CD8-positive, alpha-beta memory T cell (primary cell): ENCODE data around the gene DGUOK. TPM values are rescaled to one million over a fixed set of nuclear protein-coding genes. Genes with fewer than 3 reads are reported as not detected.
A peak's percentile ranks its signal among the peaks of the same experiment; 100 is the strongest.
"Not testable (repeated sequence)": the region's sequence is repeated elsewhere in the genome, so short reads cannot be mapped to it uniquely, and the experiment has no call there.

Experiments
- CTCF ChIA-PET: fragments of 350-600 bp; sonication (Branson Sonifier 250); formaldehyde crosslinking; loops from one replicate; lab custom pipeline; 2021; ENCODE audit warnings: antibody characterized with exemption; lab: Charles Lee
- POLR2A ChIA-PET: fragments of 350-600 bp; sonication (Branson Sonifier 250); formaldehyde crosslinking; loops from one replicate; lab custom pipeline; 2021; ENCODE audit warnings: antibody characterized with exemption; lab: Charles Lee
- DNase-seq, 5 donors: peaks; one replicate each; pipeline versions ENCODE4 v3.0.0 to v3.0.0-alpha.2; 2020 to 2022; ENCODE audit warnings: mixed read lengths in 1 of 5
- H3K27ac ChIP-seq: one replicate; pipeline ENCODE4 v1.7.0; 2013; ENCODE audit warnings: low read depth, mild to moderate bottlenecking, low read length, moderate library complexity
- H3K27me3 ChIP-seq: 2 replicates; pipeline ENCODE4 v1.7.0; 2013; ENCODE audit warnings: low read length, mild to moderate bottlenecking; ENCODE audit not compliant: insufficient read depth, poor library complexity, severe bottlenecking
- H3K36me3 ChIP-seq: 2 replicates; pipeline ENCODE4 v1.7.0; 2013; ENCODE audit warnings: mild to moderate bottlenecking, low read length, moderate library complexity; ENCODE audit not compliant: insufficient read depth
- H3K4me1 ChIP-seq: 2 replicates; pipeline ENCODE4 v1.7.0; 2013; ENCODE audit warnings: mild to moderate bottlenecking, low read length, moderate library complexity; ENCODE audit not compliant: insufficient read depth
- H3K4me3 ChIP-seq: 2 replicates; pipeline ENCODE4 v1.7.0; 2013; ENCODE audit warnings: mild to moderate bottlenecking, low read length
- H3K9me3 ChIP-seq: 2 replicates; pipeline ENCODE4 v1.7.0; 2013; ENCODE audit warnings: mild to moderate bottlenecking, low read length
- H3K27ac Mint-ChIP-seq, 8 donors: one replicate each; pipeline ENCODE4 v1.8.0; 2020 to 2021; ENCODE audit warnings: mixed read lengths in 8 of 8, mild to moderate bottlenecking in 6 of 8, inconsistent platforms in 3 of 8, moderate library complexity in 3 of 8
- H3K27me3 Mint-ChIP-seq, 2 donors: one replicate each; pipeline ENCODE4 v1.8.0; 2020 to 2021; ENCODE audit warnings: mixed read lengths in 2 of 2, mild to moderate bottlenecking in 1 of 2, moderate library complexity in 1 of 2
- H3K36me3 Mint-ChIP-seq, 3 donors: one replicate each; pipeline ENCODE4 v1.8.0; 2020 to 2021; ENCODE audit warnings: mixed read lengths in 3 of 3, inconsistent platforms in 1 of 3, mild to moderate bottlenecking in 1 of 3
- H3K4me1 Mint-ChIP-seq, 3 donors: one replicate each; pipeline ENCODE4 v1.8.0; 2020 to 2021; ENCODE audit warnings: mixed read lengths in 3 of 3, inconsistent platforms in 1 of 3, mild to moderate bottlenecking in 1 of 3
- H3K4me3 Mint-ChIP-seq, 7 donors: one replicate each; pipeline ENCODE4 v1.8.0; 2020 to 2021; ENCODE audit warnings: mixed read lengths in 7 of 7, mild to moderate bottlenecking in 6 of 7, moderate library complexity in 4 of 7, inconsistent platforms in 2 of 7
- H3K9me3 Mint-ChIP-seq, 5 donors: one replicate each; pipeline ENCODE4 v1.8.0; 2020 to 2022; ENCODE audit warnings: mixed read lengths in 5 of 5, mild to moderate bottlenecking in 3 of 5, moderate library complexity in 2 of 5, inconsistent platforms in 1 of 5
- polyA plus RNA-seq: library from polyadenylated mRNA; unstranded; fragments of 300-500 nt; fragmentation: Illumina TruSeq; gene quantifications from one replicate; pipeline ENCODE4 v1.2.3, GENCODE V29; 2021
- total RNA-seq, 2 experiments: library from RNA; stranded (reverse); gene quantifications; one replicate each; pipeline ENCODE4 v1.2.3, GENCODE V29; 2021

Gene DGUOK
- total and polyA plus RNA-seq, 3 experiments from 2014 or later, result 96.6 to 188 (median 98.8) TPM

DNA sequence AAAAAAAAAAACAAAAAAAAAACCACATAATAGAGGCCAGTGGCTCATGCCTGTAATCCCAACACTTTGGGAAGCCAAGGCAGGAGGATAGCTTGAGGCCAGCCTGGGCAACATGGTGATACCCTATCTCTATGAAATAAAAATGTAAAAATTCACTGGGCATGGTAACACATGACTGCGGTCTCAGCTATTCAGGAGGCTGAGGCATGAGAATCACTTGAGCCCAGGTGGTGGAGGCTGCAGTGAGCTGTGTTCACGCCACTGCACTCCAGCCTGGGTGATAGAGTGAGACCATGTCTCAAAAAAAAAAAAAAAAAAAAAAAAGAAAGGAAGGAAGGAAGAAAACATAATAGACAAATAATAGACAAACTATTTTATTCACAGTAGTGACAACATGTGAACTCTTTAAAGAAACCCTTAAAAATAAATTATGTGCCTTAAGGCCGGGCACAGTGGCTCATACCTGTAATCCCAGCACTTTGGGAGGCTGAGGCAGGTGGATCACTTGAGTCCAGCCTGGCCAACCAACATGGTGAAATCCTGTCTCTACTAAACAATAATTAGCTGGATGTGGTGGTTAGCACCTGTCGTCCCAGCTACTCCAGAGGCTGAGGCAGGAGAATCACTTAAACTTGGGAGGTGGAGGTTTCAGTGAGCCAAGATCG, 22.6 kb upstream of the DGUOK start:
- H3K4me3 Mint-ChIP-seq, H3K4me1 ChIP-seq, DNase-seq, H3K27ac Mint-ChIP-seq, H3K36me3 ChIP-seq, H3K27me3 Mint-ChIP-seq, POLR2A ChIA-PET, H3K27me3 ChIP-seq, H3K9me3 ChIP-seq, H3K9me3 Mint-ChIP-seq, H3K4me1 Mint-ChIP-seq, H3K36me3 Mint-ChIP-seq, H3K27ac ChIP-seq, CTCF ChIA-PET, H3K4me3 ChIP-seq: not testable (repeated sequence)

DNA sequence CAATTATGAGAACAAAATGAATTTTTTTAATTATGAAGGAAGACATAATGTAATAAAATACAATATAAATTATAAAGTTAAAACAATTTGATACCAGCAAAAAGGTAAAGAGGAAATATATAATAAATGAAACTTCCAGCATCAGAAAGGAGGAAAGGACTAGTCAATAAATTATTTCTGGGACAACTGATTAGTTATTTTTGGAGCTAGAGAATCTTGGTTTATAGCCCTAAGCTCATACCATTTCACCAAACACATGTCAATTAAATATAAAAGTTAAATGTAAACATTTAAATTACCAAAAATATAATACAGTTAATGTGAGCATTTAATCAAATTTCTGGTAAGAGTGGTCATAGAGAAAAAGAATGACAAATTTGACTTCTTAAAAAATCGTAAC, 21.7 kb upstream of the DGUOK start:
- Histone ChIP-seq H3K27me3 (no peaks in the 10 kb centered on the region), H3K4me3 (no peak overlapping the region), H3K4me1 (no peaks in the 10 kb centered on the region), H3K9me3 (no peaks in the 10 kb centered on the region), H3K27ac (no peak overlapping the region), H3K36me3 (no peaks in the 10 kb centered on the region)
- H3K36me3 Mint-ChIP-seq, result peaks cover 0 to 1% (median 0%) of the 10 kb centered on the region in 3 donors
- peaks cover 2 to 6% of the 10 kb centered on the region in 2 donors for H3K27me3 Mint-ChIP-seq
- H3K4me3 Mint-ChIP-seq, result no peak overlapping the region
- no peak overlapping the region for H3K27ac Mint-ChIP-seq
- DNase-seq, result no peak
- no peaks in the 10 kb centered on the region for H3K9me3 Mint-ChIP-seq
- peaks cover 0 to 3% (median 0%) of the 10 kb centered on the region in 3 donors for H3K4me1 Mint-ChIP-seq
- ChIA-PET POLR2A (no interaction called here), CTCF (no interaction called here)

DNA sequence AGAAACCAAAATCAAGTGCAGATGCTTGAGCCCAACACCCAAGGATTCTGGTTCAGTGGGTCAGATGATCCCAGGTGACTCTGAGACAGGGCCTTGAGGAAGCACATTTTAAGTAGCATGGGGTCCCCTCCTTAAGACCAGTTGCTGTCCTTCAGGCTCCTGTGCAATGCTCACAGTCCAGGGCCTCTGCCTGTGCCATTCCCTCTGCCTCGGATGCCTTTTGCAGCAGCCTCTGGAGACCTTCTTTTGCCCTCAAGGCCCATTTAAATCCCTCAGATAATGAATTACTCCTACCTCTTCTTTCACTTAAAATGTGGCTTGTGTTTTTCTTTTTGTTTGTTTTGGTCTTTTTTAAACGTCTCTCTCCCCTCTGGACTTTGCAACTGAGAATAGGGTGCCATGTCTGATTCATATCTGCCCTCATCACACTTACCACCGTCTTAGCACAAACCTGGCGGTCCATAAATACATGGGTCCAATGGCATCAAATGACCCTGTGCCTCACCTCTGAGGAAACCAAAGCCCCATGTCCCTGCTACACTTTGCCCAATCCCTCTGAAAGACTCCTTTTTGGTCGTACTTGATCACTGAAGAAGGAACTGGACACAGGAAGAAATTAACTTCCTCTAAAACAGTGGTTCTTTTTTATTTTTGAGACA, 19.7 kb upstream of the DGUOK start:
- DNase-seq, result no peak
- Mint-ChIP-seq H3K4me3 (no peak overlapping the region), H3K27me3 (peaks cover 2 to 6% of the 10 kb centered on the region in 2 donors), H3K4me1 (peaks cover 0 to 3% (median 0%) of the 10 kb centered on the region in 3 donors), H3K9me3 (no peaks in the 10 kb centered on the region), H3K27ac (peak overlapping the region in 2 of 8 donors; percentile 5 to 70), H3K36me3 (peaks cover 0 to 1% (median 0%) of the 10 kb centered on the region in 3 donors)
- H3K36me3 ChIP-seq, result no peaks in the 10 kb centered on the region
- H3K4me3 ChIP-seq, result no peak overlapping the region
- ChIA-PET CTCF (interaction anchor here (1.1 to 1.4 kb wide), 4 partner anchors 23 to 265 kb away, joined by 3 to 5 read pairs (median 3); no protein-coding TSS in a partner anchor), POLR2A (no interaction called here)
- H3K9me3 ChIP-seq, result no peaks in the 10 kb centered on the region
- H3K4me1 ChIP-seq, result no peaks in the 10 kb centered on the region
- no peaks in the 10 kb centered on the region for H3K27me3 ChIP-seq
- H3K27ac ChIP-seq, result no peak overlapping the region

DNA sequence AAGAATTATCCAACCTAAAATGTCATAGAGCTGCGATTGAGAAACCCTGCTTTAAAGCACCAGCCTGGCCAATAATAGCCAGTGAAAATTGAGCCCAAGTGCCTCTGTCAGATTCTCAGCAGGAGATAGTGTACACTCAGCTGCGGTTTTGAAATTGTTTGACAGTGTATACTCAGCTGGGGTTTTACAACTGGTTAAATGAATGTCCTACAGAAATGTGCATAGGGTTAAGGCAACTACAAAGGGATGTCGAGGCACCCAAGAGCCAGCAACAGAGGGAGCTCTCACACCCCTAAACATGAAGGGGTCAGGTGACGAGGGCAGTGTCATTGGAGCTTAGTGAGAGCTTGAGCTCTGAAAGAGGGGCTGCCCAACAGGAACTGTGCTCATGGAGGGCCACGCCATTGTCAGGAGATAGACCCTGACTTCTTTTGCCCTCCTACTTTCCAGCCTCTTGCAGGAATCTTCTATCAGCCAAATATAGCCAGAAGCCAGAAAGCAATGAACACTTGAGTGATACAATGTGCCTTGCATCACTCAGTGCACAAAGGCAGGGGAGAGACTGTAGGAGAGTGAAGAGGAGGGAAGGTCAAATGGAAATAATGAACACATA, 18.7 kb upstream of the DGUOK start:
- H3K4me1 ChIP-seq, result no peaks in the 10 kb centered on the region
- H3K4me3 ChIP-seq, result no peak overlapping the region
- peaks cover 0 to 3% (median 0%) of the 10 kb centered on the region in 3 donors for H3K4me1 Mint-ChIP-seq
- H3K36me3 Mint-ChIP-seq, result no peaks in the 10 kb centered on the region
- H3K4me3 Mint-ChIP-seq, result no peak overlapping the region
- H3K9me3 ChIP-seq, result no peaks in the 10 kb centered on the region
- H3K9me3 Mint-ChIP-seq, result no peaks in the 10 kb centered on the region
- H3K27ac Mint-ChIP-seq, result peak overlapping the region in 3 of 8 donors; percentile 43 to 66 (median 63)
- peak; percentile 16 to 69 (median 35) for DNase-seq
- no peaks in the 10 kb centered on the region for H3K36me3 ChIP-seq
- no peaks in the 10 kb centered on the region for H3K27me3 ChIP-seq
- ChIA-PET POLR2A (no interaction called here), CTCF (interaction anchor here (0.6 to 2.3 kb wide), 11 partner anchors 9 to 264 kb away, joined by 3 to 18 read pairs (median 4); partner anchors contain the start of genes BOLA3 and TET3)
- no peak overlapping the region for H3K27ac ChIP-seq
- H3K27me3 Mint-ChIP-seq, result peaks cover 0 to 2% of the 10 kb centered on the region in 2 donors

DNA sequence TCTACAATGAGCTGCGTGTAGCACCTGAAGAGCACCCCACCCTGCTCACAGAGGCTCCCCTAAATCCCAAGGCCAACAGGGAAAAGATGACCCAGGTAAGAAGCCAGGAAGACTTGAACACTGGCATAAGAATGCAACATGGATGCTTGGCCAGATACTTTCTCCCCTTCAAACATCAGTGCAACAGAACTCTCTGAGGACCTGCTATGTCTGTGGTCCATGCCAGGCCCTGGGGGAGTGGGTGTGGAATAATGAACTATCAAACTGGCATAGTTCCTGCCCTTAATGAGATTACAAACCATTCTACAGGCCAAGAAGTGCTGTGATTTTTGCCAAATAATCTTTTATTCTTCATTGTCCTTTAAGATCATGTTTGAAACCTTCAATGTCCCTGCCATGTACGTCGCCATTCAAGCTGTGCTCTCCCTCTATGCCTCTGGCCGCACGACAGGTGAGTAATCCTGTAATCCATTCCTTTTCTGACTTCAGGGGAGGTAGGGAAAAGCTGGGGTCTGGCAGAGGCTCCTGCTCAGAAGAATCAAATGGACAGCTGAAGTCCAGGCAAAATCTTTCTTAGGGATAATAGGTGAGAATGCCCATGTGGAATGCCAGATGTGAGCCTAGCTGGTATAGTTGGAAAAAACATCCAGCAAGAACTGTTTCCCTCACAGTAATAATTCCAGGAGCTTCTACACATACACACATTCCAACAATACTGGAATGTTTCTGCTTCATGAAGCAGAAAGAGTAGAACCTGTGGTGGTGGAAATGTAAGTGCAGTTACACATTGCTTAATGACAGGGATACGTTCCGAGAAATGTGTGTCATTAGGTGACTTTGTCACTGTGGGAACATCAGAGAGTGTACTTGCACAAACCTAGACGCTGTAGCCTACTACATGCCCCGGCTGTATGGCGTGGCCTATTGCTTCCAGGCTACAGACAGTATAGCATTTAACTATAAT, 17.7 kb upstream of the DGUOK start:
- CTCF ChIA-PET, result interaction anchor here (0.6 to 2.3 kb wide), 6 partner anchors 10 to 250 kb away, joined by 3 to 18 read pairs (median 4); partner anchors contain the start of genes BOLA3 and TET3
- no peaks in the 10 kb centered on the region for H3K9me3 Mint-ChIP-seq
- POLR2A ChIA-PET, result no interaction called here
- no peak overlapping the region for H3K27ac Mint-ChIP-seq
- Histone ChIP-seq H3K4me1 (no peaks in the 10 kb centered on the region), H3K27ac (no peak overlapping the region), H3K4me3 (no peak overlapping the region), H3K27me3 (no peaks in the 10 kb centered on the region), H3K36me3 (no peaks in the 10 kb centered on the region), H3K9me3 (no peaks in the 10 kb centered on the region)
- H3K36me3 Mint-ChIP-seq, result no peaks in the 10 kb centered on the region
- DNase-seq, result no peak
- H3K4me3 Mint-ChIP-seq, result no peak overlapping the region
- peaks cover 0 to 3% (median 0%) of the 10 kb centered on the region in 3 donors for H3K4me1 Mint-ChIP-seq
- H3K27me3 Mint-ChIP-seq, result peaks cover 0 to 2% of the 10 kb centered on the region in 2 donors

DNA sequence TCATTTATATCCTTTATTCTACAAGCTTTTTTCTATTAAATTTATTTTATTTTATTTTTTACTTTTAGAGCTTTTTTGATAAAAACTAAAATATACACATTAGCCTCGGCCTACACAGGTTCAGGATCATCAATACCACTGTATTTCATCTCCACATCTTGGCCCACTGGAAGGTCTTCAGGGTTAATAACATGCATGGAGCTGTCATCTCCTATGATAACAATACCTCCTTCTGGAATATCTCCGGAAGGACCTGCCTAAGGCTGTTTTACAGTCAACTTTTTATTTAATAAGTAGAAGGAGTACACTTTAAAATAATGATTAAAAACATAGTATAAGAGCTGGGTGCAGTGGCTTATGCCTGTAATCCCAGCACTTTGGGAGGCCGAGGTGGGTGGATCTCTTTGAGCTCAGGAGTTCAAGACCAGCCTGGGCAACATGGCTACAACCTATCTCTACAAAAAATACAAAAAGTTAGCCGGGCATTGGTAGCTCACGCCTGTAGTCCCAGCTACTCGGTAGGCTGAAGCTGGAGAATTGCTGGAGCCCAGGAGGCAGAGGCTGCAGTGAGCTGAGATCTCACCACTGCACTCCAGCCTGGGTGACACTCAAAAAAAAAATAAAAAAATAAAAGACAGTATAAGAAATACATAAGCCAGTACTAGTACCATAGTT, 15.7 kb upstream of the DGUOK start:
- Histone ChIP-seq H3K4me1 (no peaks in the 10 kb centered on the region), H3K36me3 (no peaks in the 10 kb centered on the region), H3K9me3 (no peaks in the 10 kb centered on the region), H3K4me3 (no peak overlapping the region), H3K27me3 (no peaks in the 10 kb centered on the region), H3K27ac (no peak overlapping the region)
- no peak overlapping the region for H3K4me3 Mint-ChIP-seq
- no peak overlapping the region for H3K27ac Mint-ChIP-seq
- H3K36me3 Mint-ChIP-seq, result no peaks in the 10 kb centered on the region
- no peaks in the 10 kb centered on the region for H3K9me3 Mint-ChIP-seq
- peaks cover 0 to 3% (median 0%) of the 10 kb centered on the region in 3 donors for H3K4me1 Mint-ChIP-seq
- ChIA-PET POLR2A (no interaction called here), CTCF (interaction anchor here (1.4 to 1.5 kb wide), 2 partner anchors 76 to 194 kb away, joined by 4 to 5 read pairs; no protein-coding TSS in a partner anchor)
- no peak for DNase-seq
- peaks cover 2 to 4% of the 10 kb centered on the region in 2 donors for H3K27me3 Mint-ChIP-seq

DNA sequence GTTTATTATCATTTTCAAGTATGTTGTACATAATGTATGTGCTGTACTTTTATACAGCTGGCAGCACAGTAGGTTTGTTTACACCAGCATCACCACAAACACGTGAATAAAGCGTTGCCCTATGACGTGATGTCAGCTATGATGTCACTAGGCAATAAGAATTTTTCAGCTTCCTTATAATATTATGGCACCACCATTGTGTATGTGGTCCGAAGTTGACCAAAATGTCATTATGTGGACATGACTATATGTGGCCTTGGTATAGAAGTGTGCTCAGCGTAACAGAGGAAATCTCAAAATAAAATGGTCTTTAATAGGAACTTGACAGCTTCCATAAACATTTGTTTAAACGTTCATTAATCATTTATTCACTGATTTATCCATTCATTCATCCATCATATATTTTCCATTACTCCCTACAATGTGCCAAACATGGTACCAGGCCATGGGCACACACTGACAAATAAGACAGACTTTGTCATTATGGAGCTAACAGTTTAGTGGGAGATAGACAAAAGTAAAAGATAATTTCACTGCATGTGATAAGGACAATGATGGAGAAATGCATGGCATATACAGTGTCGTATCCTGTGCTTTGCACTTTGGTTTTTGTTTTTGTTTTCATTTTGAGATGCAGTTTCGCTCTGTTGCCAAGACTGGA, 15.0 kb upstream of the DGUOK start:
- DNase-seq, result no peak
- H3K27ac ChIP-seq, result no peak overlapping the region
- H3K4me1 ChIP-seq, result no peaks in the 10 kb centered on the region
- no peaks in the 10 kb centered on the region for H3K9me3 ChIP-seq
- Mint-ChIP-seq H3K9me3 (no peaks in the 10 kb centered on the region), H3K27ac (no peak overlapping the region), H3K27me3 (peaks cover 2 to 4% of the 10 kb centered on the region in 2 donors), H3K4me1 (peaks cover 0 to 3% (median 0%) of the 10 kb centered on the region in 3 donors), H3K36me3 (no peaks in the 10 kb centered on the region), H3K4me3 (no peak overlapping the region)
- ChIA-PET POLR2A (no interaction called here), CTCF (no interaction called here)
- no peaks in the 10 kb centered on the region for H3K36me3 ChIP-seq
- no peaks in the 10 kb centered on the region for H3K27me3 ChIP-seq
- H3K4me3 ChIP-seq, result no peak overlapping the region
